NCI-H1930 (cell line): ENCODE results near the gene VPS8.
"Not testable (repeated sequence)": the region's sequence is repeated elsewhere in the genome, so short reads cannot be mapped to it uniquely, and the experiment has no call there.

Source experiments
- DNase-seq, 2 experiments: peaks; one replicate each; lab custom pipeline; 2025; lab: John Stamatoyannopoulos, UW

VPS8 gene

DNA sequence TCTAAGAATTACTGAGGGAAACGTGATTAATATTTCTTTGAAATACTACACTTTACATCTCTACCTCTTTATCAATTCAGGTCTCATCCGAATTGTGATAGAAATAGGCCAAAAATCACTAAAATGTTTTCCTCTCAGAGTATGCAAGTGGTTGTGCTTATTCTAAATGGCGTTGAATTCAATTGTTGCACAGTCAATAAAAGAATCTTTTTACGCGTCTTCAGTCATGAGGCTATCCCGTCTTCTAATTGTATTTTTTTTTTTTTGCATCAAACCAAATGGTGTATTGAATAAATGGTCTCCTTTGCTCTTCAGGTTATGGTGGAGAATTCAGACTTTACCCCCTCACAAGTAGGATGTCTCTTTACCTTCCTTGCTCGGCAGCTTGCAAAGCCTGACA is 112.6 kb downstream of the VPS8 start:
- no peak for DNase-seq

GRCh38 chr3:184927796-184928315 is 115.9 kb downstream of the VPS8 start:
- no peak for DNase-seq

DNA sequence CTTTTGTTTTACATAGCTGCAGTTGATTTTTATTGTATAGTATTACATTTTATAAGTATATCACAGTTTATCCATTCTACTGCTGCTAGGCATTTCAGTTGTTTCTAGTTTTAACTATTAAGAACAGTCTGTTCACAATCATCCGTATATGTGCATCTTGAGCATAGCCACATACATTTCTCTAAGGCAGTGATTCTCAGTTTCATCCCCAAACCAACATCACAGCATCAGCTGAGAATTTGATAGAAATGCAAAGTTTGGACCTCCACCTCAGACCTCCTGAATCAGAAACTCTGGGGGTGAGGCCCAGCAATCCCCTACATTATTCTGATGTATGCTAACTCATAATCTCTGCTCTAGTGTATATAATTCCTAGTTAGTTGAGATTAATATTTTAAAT is 120.8 kb downstream of the VPS8 start:
- DNase-seq: no peak

GRCh38 chr3:184937611-184938010 is 125.6 kb downstream of the VPS8 start:
- no peak for DNase-seq

GRCh38 chr3:184941408-184941807 is 129.4 kb downstream of the VPS8 start:
- no peak for DNase-seq

GRCh38 chr3:184942735-184943134 is 130.8 kb downstream of the VPS8 start:
- no peak for DNase-seq

DNA sequence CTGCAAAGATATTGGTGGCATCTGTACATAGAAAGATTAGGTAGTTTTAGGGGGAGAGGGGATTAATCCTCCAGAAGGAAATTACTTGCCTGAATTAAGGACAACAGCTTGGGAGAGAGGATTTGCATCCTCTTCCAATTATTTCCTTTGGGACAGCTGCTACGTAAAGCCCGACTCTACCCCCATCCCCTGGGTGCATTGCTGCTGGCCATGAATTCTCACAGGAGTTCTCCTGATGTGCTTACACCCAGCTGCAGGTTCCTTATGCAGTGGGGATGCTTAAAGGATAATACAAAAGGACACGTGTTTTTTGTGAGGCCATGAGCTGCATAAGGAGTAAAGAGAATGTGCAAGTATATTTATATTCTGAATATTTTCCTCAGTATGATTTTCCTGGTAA is 132.3 kb downstream of the VPS8 start:
- no peak for DNase-seq

- DNase-seq: no peak
Observed at GRCh38 chr3:184945886-184946625, 134.1 kb downstream of the VPS8 start.

- DNase-seq: no peak
Observed at GRCh38 chr3:184946917-184947316, 135.0 kb downstream of the VPS8 start.

DNA sequence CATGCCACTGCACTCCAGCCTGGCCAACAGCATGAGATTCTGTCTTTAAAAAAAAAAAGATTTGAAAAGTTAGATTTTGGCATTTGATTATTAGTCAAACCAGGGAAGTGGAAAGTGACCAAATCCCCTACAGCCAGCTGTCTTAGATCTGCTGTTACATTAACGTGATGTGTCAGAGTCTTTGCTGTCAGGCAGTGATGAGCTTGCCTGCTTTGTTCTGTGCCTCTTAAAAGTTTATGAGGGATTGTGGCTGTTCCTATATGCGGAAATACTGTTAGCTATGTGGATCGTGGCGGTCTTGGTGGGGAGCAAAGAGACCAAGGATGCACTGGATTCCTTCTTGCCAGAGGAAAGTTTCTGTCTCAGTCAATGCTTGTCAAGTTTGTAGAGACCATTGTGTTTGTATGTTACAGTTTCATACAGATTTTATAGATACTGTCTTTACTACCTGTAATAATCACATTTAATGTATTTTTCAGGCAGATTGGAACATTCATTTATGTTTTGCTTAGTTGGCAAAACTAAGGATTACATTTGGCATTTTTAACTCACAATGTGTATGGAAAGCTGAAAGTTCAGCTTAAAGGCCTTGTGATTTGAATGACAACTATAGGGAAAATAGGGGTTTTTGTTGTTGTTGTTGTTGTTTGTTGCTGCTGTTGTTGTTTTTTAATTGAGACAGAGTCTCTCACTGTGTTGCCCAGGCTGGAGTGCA is 137.4 kb downstream of the VPS8 start:
- no peak for DNase-seq

- DNase-seq: not testable (repeated sequence)
Observed at GRCh38 chr3:184950816-184951215, 138.8 kb downstream of the VPS8 start.

- no peak for DNase-seq
Observed at GRCh38 chr3:184952671-184953070, 140.7 kb downstream of the VPS8 start.

GRCh38 chr3:184953401-184953800 is 141.4 kb downstream of the VPS8 start:
- no peak for DNase-seq

GRCh38 chr3:184954251-184954650 is 142.3 kb downstream of the VPS8 start:
- DNase-seq: no peak

GRCh38 chr3:184954851-184955250 is 142.9 kb downstream of the VPS8 start:
- not testable (repeated sequence) for DNase-seq

DNA sequence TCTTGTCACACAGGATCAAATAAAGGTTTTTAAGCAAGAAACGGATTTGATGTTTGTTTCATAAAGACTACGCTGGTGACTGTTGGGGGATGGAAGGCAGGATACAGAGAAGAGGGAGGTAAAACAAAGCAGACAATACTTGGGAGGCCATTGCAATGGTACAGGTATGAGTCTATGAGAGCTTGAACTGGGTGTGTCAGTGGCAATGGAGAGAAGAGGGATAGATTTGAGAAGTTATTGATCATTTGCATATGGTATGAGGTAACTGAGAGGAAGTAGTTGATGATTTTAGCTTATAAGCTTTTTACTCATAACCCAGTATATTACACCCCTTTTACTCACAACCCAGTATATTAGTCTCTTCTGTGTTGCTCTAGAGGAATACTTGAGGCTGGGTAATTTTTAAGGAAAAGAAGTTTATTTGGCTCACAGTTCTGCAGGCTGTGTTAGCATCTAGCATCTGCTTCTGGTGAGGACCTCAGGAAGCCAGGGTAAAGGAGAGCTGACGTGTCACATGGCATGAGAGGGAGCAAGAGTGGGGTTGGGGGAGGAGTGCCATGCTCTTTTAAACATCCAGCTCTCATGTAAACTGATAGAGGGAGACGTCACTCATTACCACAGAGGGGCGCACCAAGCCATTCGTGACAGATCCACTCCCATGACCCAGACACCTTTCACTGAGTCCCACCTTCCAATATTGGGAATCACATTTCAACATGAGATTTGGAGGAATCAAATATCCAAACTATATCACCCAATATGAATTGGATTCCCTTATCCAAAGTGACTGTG is 153.9 kb downstream of the VPS8 start:
- no peak for DNase-seq

GRCh38 chr3:184968115-184968514 is 156.1 kb downstream of the VPS8 start:
- DNase-seq: no peak

DNA sequence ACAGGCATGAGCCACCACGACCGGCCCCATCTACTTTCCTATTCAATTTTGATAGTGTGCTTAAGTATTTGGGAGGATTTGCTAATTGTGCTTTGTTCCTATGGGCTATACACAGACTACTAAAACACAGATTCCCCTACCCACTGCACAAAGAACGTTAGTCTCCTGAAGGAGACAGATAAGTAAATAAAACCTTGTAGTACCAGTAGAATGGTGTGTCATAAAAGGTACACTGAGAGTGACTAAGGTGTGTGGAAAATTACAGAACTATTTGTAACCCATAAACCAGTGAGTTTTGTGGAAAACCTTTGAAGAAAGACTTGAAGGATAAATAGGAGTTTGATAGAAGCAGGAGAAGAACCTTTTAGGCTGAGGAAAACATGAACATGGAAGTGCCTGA is 158.2 kb downstream of the VPS8 start:
- DNase-seq: no peak

DNA sequence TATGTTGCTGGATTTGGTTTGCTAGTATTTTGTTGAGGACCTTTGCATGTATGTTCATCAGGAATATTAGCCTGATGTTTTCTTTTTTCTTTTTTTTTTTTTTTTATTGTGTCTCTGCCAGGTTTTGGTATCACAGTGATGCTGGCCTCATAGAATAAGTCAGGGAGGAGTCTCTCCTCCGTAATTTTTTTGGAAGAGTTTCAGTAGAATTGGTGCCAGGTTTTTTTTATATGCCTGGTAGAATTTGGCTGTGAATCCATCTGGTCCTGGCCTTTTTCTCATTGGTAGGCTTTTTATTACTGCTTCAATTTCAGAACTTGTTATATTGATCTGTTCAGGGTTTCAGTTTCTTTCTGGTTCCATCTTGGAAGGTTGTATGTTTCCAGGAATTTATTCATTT is 165.8 kb downstream of the VPS8 start:
- no peak for DNase-seq

DNA sequence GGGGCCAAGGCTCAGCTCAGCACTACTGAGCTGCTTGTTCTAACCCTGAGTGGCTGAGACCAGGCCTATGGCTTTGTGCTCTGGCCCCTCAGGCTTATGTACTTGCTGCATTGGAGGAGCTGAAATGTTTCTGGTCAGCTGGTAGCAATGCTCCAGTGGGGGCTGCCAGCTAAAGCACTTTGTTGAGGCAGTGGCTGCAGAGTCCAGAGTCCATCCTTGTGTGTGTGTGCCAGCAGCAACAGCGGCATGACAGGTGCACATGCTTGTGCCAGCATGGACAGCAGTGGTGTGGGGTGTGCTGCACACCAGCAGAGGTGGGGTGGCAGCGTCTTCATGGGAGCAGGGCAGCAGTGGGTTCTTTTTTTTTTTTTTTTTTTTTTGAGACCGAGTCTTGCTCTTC is 169.1 kb downstream of the VPS8 start:
- DNase-seq: no peak

- no peak for DNase-seq
Observed at GRCh38 chr3:184982076-184982475, 170.1 kb downstream of the VPS8 start.

DNA sequence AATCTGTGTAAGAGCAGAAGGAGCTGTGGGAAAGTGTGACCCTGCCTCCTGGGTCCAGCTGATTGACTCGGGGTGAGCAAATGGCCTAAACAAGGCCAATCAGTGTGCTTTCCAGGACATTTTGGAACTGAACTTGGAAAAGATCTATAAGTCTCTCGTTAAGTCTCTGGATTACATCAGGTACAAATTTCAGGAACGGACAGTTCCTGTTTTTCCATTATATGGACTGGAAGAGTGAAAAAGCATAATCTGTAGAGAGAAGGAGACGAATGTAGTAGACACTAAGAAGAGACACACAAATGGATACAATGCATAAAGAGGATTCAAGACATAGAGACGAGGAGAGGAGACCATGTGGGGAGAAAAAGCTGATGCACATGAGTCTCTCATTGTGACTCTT is 173.6 kb downstream of the VPS8 start:
- no peak for DNase-seq
